ENCODE data around the gene MTUS2. TPM values are rescaled to one million over a fixed set of nuclear protein-coding genes. Genes with fewer than 3 reads are reported as not detected.
A peak's percentile ranks its signal among the peaks of the same experiment; 100 is the strongest.

Gene MTUS2
- total and polyA plus RNA-seq, 10 of the 15 experiments (the other 5 are each of a cell fraction or from before 2014, with no cell fraction given) = under 0.01 to 0.05 (median 0.02) TPM; not detected in 6

- no peaks in the 10 kb centered on the region for H3K27me3 ChIP-seq (replicated peaks in 1 of 2; ENCODE audit: control insufficient read depth in 2 of 2, insufficient read depth in 2 of 2, low read length in 1 of 2)
- FAIRE-seq (no peak), DNase-seq (ENCODE audit: low read depth, low spot score) (no peak), ATAC-seq (no peak)
- no peak overlapping the region for H2AFZ ChIP-seq (ENCODE audit: control insufficient read depth, low read depth, low read length)
- ChIA-PET RAD21 (ENCODE audit: unreplicated experiment) (no interaction called here), CTCF (no interaction called here), SMC1A (ENCODE audit: uncharacterized antibody, unreplicated experiment) (no interaction called here), POLR2A (no interaction called here)
- H3K79me2 ChIP-seq (ENCODE audit: control insufficient read depth, insufficient read depth, low read length) = no peaks in the 10 kb centered on the region
- no peak overlapping the region for H3K9ac ChIP-seq (ENCODE audit: control insufficient read depth, insufficient read depth, low read length)
- H4K20me1 ChIP-seq (ENCODE audit: control insufficient read depth, insufficient read depth) = no peaks in the 10 kb centered on the region
- H3K4me1 ChIP-seq (ENCODE audit: control insufficient read depth, insufficient read depth, low read length) = no peaks in the 10 kb centered on the region
- intact Hi-C loops (cut with micrococcal nuclease; ENCODE audit: unreplicated experiment) = no loop called here
- 0% methylated on average over 2 of the region's 2 CpGs for WGBS (ENCODE audit: insufficient coverage, insufficient replicate concordance, low lambda C conversion rate, missing lambda C conversion rate)
- no peaks in the 10 kb centered on the region; the same call in 1 of the 3 replicates for H3K9me3 ChIP-seq (replicated peaks; ENCODE audit: control insufficient read depth, insufficient read depth, low read length)
- no peak overlapping the region for H3K4me3 ChIP-seq
- no peaks in the 10 kb centered on the region for H3K36me3 ChIP-seq (ENCODE audit: control insufficient read depth in 2 of 2, insufficient read depth in 2 of 2, low read length in 1 of 2)
- H3K27ac ChIP-seq (ENCODE audit: control insufficient read depth, insufficient read depth) = no peak overlapping the region
- in situ Hi-C loops (cut with MboI) = no loop called here
- TF ChIP-seq MLLT1 (IDR thresholded peaks at IDR 0.05) (no peak), EP300 (IDR thresholded peaks at IDR 0.05; ENCODE audit: borderline replicate concordance in 1 of 2, control insufficient read depth in 1 of 2, low read depth in 2 of 2, low read length in 2 of 2) (no peak), CREM (IDR thresholded peaks at IDR 0.05; ENCODE audit: low read depth) (no peak), CBX5 (IDR thresholded peaks at IDR 0.05; ENCODE audit: low read depth) (no peak), JUNB (IDR thresholded peaks at IDR 0.05) (no peak), ETV6 (conservative IDR thresholded peaks at IDR 0.05 in 1 of 2, IDR thresholded peaks at IDR 0.05 in 1 of 2; ENCODE audit: borderline replicate concordance in 1 of 2, low read depth in 1 of 2) (no peak), SPI1 (IDR thresholded peaks at IDR 0.05; ENCODE audit: borderline replicate concordance, insufficient read depth, low read depth, low read length) (peak; percentile 40; the same call in 1 of the 2 replicates), RUNX3 (IDR thresholded peaks at IDR 0.05; ENCODE audit: low read length) (0 out of 2 replicates have a peak, but pooled peaks have one; percentile 6), NFYA (IDR thresholded peaks at IDR 0.05; ENCODE audit: borderline replicate concordance, low read depth, low read length) (no peak), CBFB (IDR thresholded peaks at IDR 0.05; ENCODE audit: low read depth) (no peak), IKZF1 (conservative IDR thresholded peaks at IDR 0.05) (no peak), PAX5 (IDR thresholded peaks at IDR 0.05; ENCODE audit: borderline replicate concordance, low read depth, low read length) (no peak)
- BruUV-seq (replicated peaks) = no TSS peak
- no peak overlapping the region for H3K4me2 ChIP-seq (ENCODE audit: control insufficient read depth, insufficient read depth)
These were observed 345.7 kb downstream of the MTUS2 start for GRCh38 chr13:29165840-29166239.
